ENCODE data around the gene MALT1. TPM values are rescaled to one million over a fixed set of nuclear protein-coding genes. Genes with fewer than 3 reads are reported as not detected.

The MALT1 gene
- total RNA-seq, 2 experiments from 2014 or later, result 14.4 to 18.5 TPM

GRCh38 chr18:58674863-58675472 lies 3.7 kb downstream of the MALT1 start:
- POLR2A ChIA-PET, result interaction anchor here (1.2 kb wide), 1 partner anchor 466 kb away, joined by 3 read pairs; no protein-coding TSS in a partner anchor
- no peak overlapping the region for H3K27ac ChIP-seq (ENCODE audit: low read depth, low read length, poor library complexity, severe bottlenecking)
- H3K9me2 ChIP-seq (ENCODE audit: insufficient read depth, low read length), result no peaks in the 10 kb centered on the region
- no peaks in the 10 kb centered on the region for H4K20me1 ChIP-seq (ENCODE audit: insufficient read depth, low read length)
- peaks cover 7% of the 10 kb centered on the region for H3K4me1 ChIP-seq (ENCODE audit: insufficient read depth, low read length, poor library complexity, severe bottlenecking)
- no TSS peak for BruUV-seq (replicated peaks)
- H3K36me3 ChIP-seq (ENCODE audit: insufficient read depth, low read length), result no peaks in the 10 kb centered on the region; the same call in 1 of the 2 replicates
- intact Hi-C loops (cut with micrococcal nuclease; ENCODE audit: unreplicated experiment), result loop anchor here (5.0 kb wide), 1 partner anchor 148 kb away; no protein-coding TSS in a partner anchor
- H3K9me3 ChIP-seq (ENCODE audit: low read length), result no peaks in the 10 kb centered on the region
- no peak overlapping the region for H2AFZ ChIP-seq (ENCODE audit: low read length)
- TF ChIP-seq CTCF (conservative IDR thresholded peaks at IDR 0.05; ENCODE audit: low read length), result no peak
- no peak for TF ChIP-seq EZH2phosphoT487 (IDR thresholded peaks at IDR 0.05; ENCODE audit: borderline replicate concordance, low read depth, low read length)
- no peak overlapping the region for H3K4me2 ChIP-seq (ENCODE audit: low read length)
- H3K4me3 ChIP-seq (ENCODE audit: low read depth, low read length, poor library complexity, severe bottlenecking), result no peak overlapping the region
- no peak for DNase-seq (ENCODE audit: low spot score)
- peaks cover 16% of the 10 kb centered on the region for H3K79me2 ChIP-seq (ENCODE audit: insufficient read depth, low read depth, low read length)
- CTCF ChIA-PET (ENCODE audit: unreplicated experiment), result interaction anchor here (0.5 kb wide), 1 partner anchor 84 kb away, joined by 3 read pairs; no protein-coding TSS in a partner anchor

- Histone ChIP-seq H2AFZ (ENCODE audit: low read length) (no peak overlapping the region), H3K79me2 (ENCODE audit: insufficient read depth, low read depth, low read length) (peaks cover 16% of the 10 kb centered on the region), H3K9me3 (ENCODE audit: low read length) (no peaks in the 10 kb centered on the region), H3K4me3 (ENCODE audit: low read depth, low read length, poor library complexity, severe bottlenecking) (no peak overlapping the region), H4K20me1 (ENCODE audit: insufficient read depth, low read length) (no peaks in the 10 kb centered on the region), H3K9me2 (ENCODE audit: insufficient read depth, low read length) (no peaks in the 10 kb centered on the region), H3K4me2 (ENCODE audit: low read length) (no peak overlapping the region), H3K36me3 (ENCODE audit: insufficient read depth, low read length) (no peaks in the 10 kb centered on the region; the same call in 1 of the 2 replicates), H3K4me1 (ENCODE audit: insufficient read depth, low read length, poor library complexity, severe bottlenecking) (peaks cover 4% of the 10 kb centered on the region), H3K27ac (ENCODE audit: low read depth, low read length, poor library complexity, severe bottlenecking) (no peak overlapping the region)
- no peak for TF ChIP-seq CTCF (conservative IDR thresholded peaks at IDR 0.05; ENCODE audit: low read length)
- no peak for TF ChIP-seq EZH2phosphoT487 (IDR thresholded peaks at IDR 0.05; ENCODE audit: borderline replicate concordance, low read depth, low read length)
- intact Hi-C loops (cut with micrococcal nuclease; ENCODE audit: unreplicated experiment), result no loop called here
- POLR2A ChIA-PET, result no interaction called here
- CTCF ChIA-PET (ENCODE audit: unreplicated experiment), result no interaction called here
- no TSS peak for BruUV-seq (replicated peaks)
- no peak for DNase-seq (ENCODE audit: low spot score)
These were observed 5.0 kb downstream of the MALT1 start for GRCh38 chr18:58676270-58676669.

GRCh38 chr18:58682429-58683069 lies 11.3 kb downstream of the MALT1 start:
- CTCF ChIA-PET (ENCODE audit: unreplicated experiment), result no interaction called here
- intact Hi-C loops (cut with micrococcal nuclease; ENCODE audit: unreplicated experiment), result no loop called here
- no peak for DNase-seq (ENCODE audit: low spot score)
- TF ChIP-seq CTCF (conservative IDR thresholded peaks at IDR 0.05; ENCODE audit: low read length), result no peak
- TF ChIP-seq EZH2phosphoT487 (IDR thresholded peaks at IDR 0.05; ENCODE audit: borderline replicate concordance, low read depth, low read length), result no peak
- Histone ChIP-seq H3K79me2 (ENCODE audit: insufficient read depth, low read depth, low read length) (no peaks in the 10 kb centered on the region), H3K4me3 (ENCODE audit: low read depth, low read length, poor library complexity, severe bottlenecking) (no peak overlapping the region), H4K20me1 (ENCODE audit: insufficient read depth, low read length) (no peaks in the 10 kb centered on the region), H3K9me3 (ENCODE audit: low read length) (no peaks in the 10 kb centered on the region), H2AFZ (ENCODE audit: low read length) (no peak overlapping the region), H3K4me1 (ENCODE audit: insufficient read depth, low read length, poor library complexity, severe bottlenecking) (no peaks in the 10 kb centered on the region), H3K36me3 (ENCODE audit: insufficient read depth, low read length) (peaks cover 25% of the 10 kb centered on the region; the same call in 1 of the 2 replicates), H3K4me2 (ENCODE audit: low read length) (no peak overlapping the region), H3K27ac (ENCODE audit: low read depth, low read length, poor library complexity, severe bottlenecking) (no peak overlapping the region), H3K9me2 (ENCODE audit: insufficient read depth, low read length) (no peaks in the 10 kb centered on the region)
- POLR2A ChIA-PET, result no interaction called here
- no TSS peak for BruUV-seq (replicated peaks)

Measured in OCI-LY7 (cell line).